CD4-positive, CD25-positive, alpha-beta regulatory T cell (primary cell): ENCODE results near the gene OR2A25. TPM values are rescaled to one million over a fixed set of nuclear protein-coding genes. Genes with fewer than 3 reads are reported as not detected.

Experiments used
- ATAC-seq, 2 donors: fragments of 150-1000 bp; cut with Tn5 transposase; one replicate each; pipeline ENCODE4 v1.10.0; 2021; ENCODE audit warnings: low read depth in 2 of 2, moderate number of reproducible peaks in 2 of 2, moderate library complexity in 1 of 2
- DNase-seq, 3 donors: peaks; one replicate each; pipeline versions ENCODE4 v3.0.0 to v3.0.0-alpha.2; 2012 to 2022; ENCODE audit warnings: mixed read lengths in 1 of 3
- H3K27ac ChIP-seq: one replicate; pipeline ENCODE4 v1.7.0; 2013; ENCODE audit warnings: mild to moderate bottlenecking, low read length; ENCODE audit not compliant: insufficient read depth, poor library complexity, severe bottlenecking
- H3K27me3 ChIP-seq: one replicate; pipeline ENCODE4 v1.7.0; 2013; ENCODE audit warnings: low read length; ENCODE audit not compliant: control insufficient read depth, insufficient read depth
- H3K36me3 ChIP-seq: one replicate; pipeline ENCODE4 v1.7.0; 2013; ENCODE audit warnings: mild to moderate bottlenecking, low read length, moderate library complexity; ENCODE audit not compliant: control insufficient read depth, insufficient read depth
- H3K4me1 ChIP-seq: 2 replicates; pipeline ENCODE4 v1.7.0; 2013; ENCODE audit warnings: mild to moderate bottlenecking, low read length; ENCODE audit not compliant: insufficient read depth, control insufficient read depth, poor library complexity, severe bottlenecking
- H3K4me3 ChIP-seq: one replicate; pipeline ENCODE4 v1.7.0; 2013; ENCODE audit warnings: low read depth, mild to moderate bottlenecking, low read length, moderate library complexity
- H3K9me3 ChIP-seq, 2 experiments: 1 replicate in 1 of 2; 2 replicates in 1 of 2; pipeline ENCODE4 v1.7.0; 2013; ENCODE audit warnings: low read length in 2 of 2, mild to moderate bottlenecking in 1 of 2, moderate library complexity in 1 of 2; ENCODE audit not compliant: control insufficient read depth in 2 of 2
- H3K27ac Mint-ChIP-seq, 3 donors: one replicate each; pipeline ENCODE4 v1.8.0; 2020 to 2022; ENCODE audit warnings: mild to moderate bottlenecking in 3 of 3, mixed read lengths in 3 of 3, moderate library complexity in 2 of 3
- H3K27me3 Mint-ChIP-seq: one replicate; pipeline ENCODE4 v1.8.0; 2022; ENCODE audit warnings: mild to moderate bottlenecking, mixed read lengths
- H3K36me3 Mint-ChIP-seq: one replicate; pipeline ENCODE4 v1.8.0; 2020; ENCODE audit warnings: mixed read lengths
- H3K4me1 Mint-ChIP-seq, 4 donors: one replicate each; pipeline ENCODE4 v1.8.0; 2020 to 2022; ENCODE audit warnings: mixed read lengths in 4 of 4, mild to moderate bottlenecking in 1 of 4
- H3K4me3 Mint-ChIP-seq, 4 donors: one replicate each; pipeline ENCODE4 v1.8.0; 2020 to 2022; ENCODE audit warnings: mild to moderate bottlenecking in 4 of 4, mixed read lengths in 4 of 4, moderate library complexity in 3 of 4
- H3K9me3 Mint-ChIP-seq, 7 donors: one replicate each; pipeline ENCODE4 v1.8.0; 2020 to 2022; ENCODE audit warnings: mixed read lengths in 7 of 7, mild to moderate bottlenecking in 3 of 7, moderate library complexity in 2 of 7
- polyA plus RNA-seq, 4 donors: library from polyadenylated mRNA; unstranded; fragments of 300-500 nt; fragmentation: Illumina TruSeq; gene quantifications; one replicate each; pipeline ENCODE4 v1.2.3, GENCODE V29; 2021
- total RNA-seq: library from RNA; stranded (reverse); gene quantifications from one replicate; pipeline ENCODE4 v1.2.3, GENCODE V29; 2022

The OR2A25 gene
- total and polyA plus RNA-seq, 5 donors from 2014 or later, result not detected

- Histone ChIP-seq H3K27ac (no peak overlapping the region), H3K27me3 (peaks cover 3% of the 10 kb centered on the region), H3K4me3 (no peak overlapping the region), H3K36me3 (no peaks in the 10 kb centered on the region), H3K9me3 (no peaks in the 10 kb centered on the region), H3K4me1 (no peaks in the 10 kb centered on the region)
- Mint-ChIP-seq H3K4me1 (no peaks in the 10 kb centered on the region), H3K27me3 (peaks cover 4% of the 10 kb centered on the region), H3K4me3 (no peak overlapping the region), H3K36me3 (no peaks in the 10 kb centered on the region), H3K27ac (no peak overlapping the region), H3K9me3 (no peaks in the 10 kb centered on the region)
- DNase-seq, result no peak
- ATAC-seq, result no peak
These were observed 41.1 kb upstream of the OR2A25 start for GRCh38 chr7:144028547-144028946.

- H3K4me1 ChIP-seq, result no peaks in the 10 kb centered on the region
- no peaks in the 10 kb centered on the region for H3K36me3 ChIP-seq
- H3K27ac ChIP-seq, result no peak overlapping the region
- DNase-seq, result no peak
- no peaks in the 10 kb centered on the region for H3K9me3 ChIP-seq
- Mint-ChIP-seq H3K4me1 (no peaks in the 10 kb centered on the region), H3K9me3 (no peaks in the 10 kb centered on the region), H3K36me3 (no peaks in the 10 kb centered on the region), H3K27ac (peak overlapping the region in 1 of 3 donors; percentile 69), H3K4me3 (no peak overlapping the region), H3K27me3 (peaks cover 4% of the 10 kb centered on the region)
- H3K27me3 ChIP-seq, result peaks cover 8% of the 10 kb centered on the region
- ATAC-seq, result no peak
- no peak overlapping the region for H3K4me3 ChIP-seq
These were observed 37.1 kb upstream of the OR2A25 start for GRCh38 chr7:144032516-144032915.

GRCh38 chr7:144032985-144033709 is 36.5 kb upstream of the OR2A25 start:
- no peak overlapping the region for H3K27ac ChIP-seq
- ATAC-seq, result no peak
- peaks cover 6% of the 10 kb centered on the region for H3K27me3 Mint-ChIP-seq
- no peaks in the 10 kb centered on the region for H3K36me3 Mint-ChIP-seq
- no peak overlapping the region for H3K27ac Mint-ChIP-seq
- no peak overlapping the region for H3K4me3 Mint-ChIP-seq
- no peaks in the 10 kb centered on the region for H3K36me3 ChIP-seq
- H3K4me1 Mint-ChIP-seq, result no peaks in the 10 kb centered on the region
- H3K4me3 ChIP-seq, result no peak overlapping the region
- H3K27me3 ChIP-seq, result peaks cover 8% of the 10 kb centered on the region
- DNase-seq, result no peak
- H3K4me1 ChIP-seq, result no peaks in the 10 kb centered on the region
- no peaks in the 10 kb centered on the region for H3K9me3 Mint-ChIP-seq
- H3K9me3 ChIP-seq, result no peaks in the 10 kb centered on the region

- ATAC-seq (no peak), DNase-seq (no peak)
- H3K27me3 Mint-ChIP-seq, result peaks cover 10% of the 10 kb centered on the region
- H3K27ac ChIP-seq, result no peak overlapping the region
- no peak overlapping the region for H3K4me3 ChIP-seq
- H3K27ac Mint-ChIP-seq, result no peak overlapping the region
- no peaks in the 10 kb centered on the region for H3K36me3 Mint-ChIP-seq
- no peaks in the 10 kb centered on the region for H3K4me1 Mint-ChIP-seq
- H3K9me3 ChIP-seq, result no peaks in the 10 kb centered on the region
- no peaks in the 10 kb centered on the region for H3K4me1 ChIP-seq
- no peaks in the 10 kb centered on the region for H3K9me3 Mint-ChIP-seq
- H3K4me3 Mint-ChIP-seq, result no peak overlapping the region
- H3K36me3 ChIP-seq, result no peaks in the 10 kb centered on the region
- H3K27me3 ChIP-seq, result peaks cover 8% of the 10 kb centered on the region
These were observed 34.2 kb upstream of the OR2A25 start for GRCh38 chr7:144035385-144035784.

GRCh38 chr7:144036302-144036885 is 33.2 kb upstream of the OR2A25 start:
- Mint-ChIP-seq H3K4me3 (no peak overlapping the region), H3K27me3 (peaks cover 10% of the 10 kb centered on the region), H3K27ac (no peak overlapping the region), H3K36me3 (no peaks in the 10 kb centered on the region), H3K4me1 (no peaks in the 10 kb centered on the region), H3K9me3 (no peaks in the 10 kb centered on the region)
- Histone ChIP-seq H3K27me3 (peaks cover 8% of the 10 kb centered on the region), H3K9me3 (no peaks in the 10 kb centered on the region), H3K36me3 (no peaks in the 10 kb centered on the region), H3K4me1 (no peaks in the 10 kb centered on the region), H3K4me3 (no peak overlapping the region), H3K27ac (no peak overlapping the region)
- DNase-seq, result no peak
- no peak for ATAC-seq

- ATAC-seq, result no peak
- no peaks in the 10 kb centered on the region for H3K4me1 ChIP-seq
- no peaks in the 10 kb centered on the region for H3K36me3 Mint-ChIP-seq
- peaks cover 10% of the 10 kb centered on the region for H3K27me3 Mint-ChIP-seq
- no peaks in the 10 kb centered on the region for H3K4me1 Mint-ChIP-seq
- H3K36me3 ChIP-seq, result no peaks in the 10 kb centered on the region
- H3K27ac ChIP-seq, result no peak overlapping the region
- H3K27ac Mint-ChIP-seq, result no peak overlapping the region
- no peak overlapping the region for H3K4me3 Mint-ChIP-seq
- H3K9me3 Mint-ChIP-seq, result no peaks in the 10 kb centered on the region
- H3K4me3 ChIP-seq, result no peak overlapping the region
- H3K9me3 ChIP-seq, result no peaks in the 10 kb centered on the region
- H3K27me3 ChIP-seq, result peaks cover 8% of the 10 kb centered on the region
- no peak for DNase-seq
These were observed 32.1 kb upstream of the OR2A25 start for GRCh38 chr7:144037414-144038035.

- Mint-ChIP-seq H3K36me3 (no peaks in the 10 kb centered on the region), H3K4me1 (no peaks in the 10 kb centered on the region), H3K27me3 (peaks cover 10% of the 10 kb centered on the region), H3K4me3 (no peak overlapping the region), H3K9me3 (no peaks in the 10 kb centered on the region), H3K27ac (no peak overlapping the region)
- no peaks in the 10 kb centered on the region for H3K36me3 ChIP-seq
- no peaks in the 10 kb centered on the region for H3K4me1 ChIP-seq
- no peak overlapping the region for H3K27ac ChIP-seq
- no peak overlapping the region for H3K4me3 ChIP-seq
- DNase-seq (no peak), ATAC-seq (no peak)
- no peaks in the 10 kb centered on the region for H3K9me3 ChIP-seq
- peaks cover 3% of the 10 kb centered on the region for H3K27me3 ChIP-seq
These were observed 30.7 kb upstream of the OR2A25 start for GRCh38 chr7:144038887-144039286.

- DNase-seq, result no peak
- H3K27me3 ChIP-seq, result no peaks in the 10 kb centered on the region
- no peak for ATAC-seq
- Mint-ChIP-seq H3K27ac (no peak within 1 kb of the TSS), H3K4me1 (no peaks in the 10 kb centered on the region), H3K9me3 (no peaks in the 10 kb centered on the region), H3K36me3 (no peaks in the 10 kb centered on the region), H3K27me3 (peaks cover 5% of the 10 kb centered on the region), H3K4me3 (no peak within 1 kb of the TSS)
- no peak within 1 kb of the TSS for H3K27ac ChIP-seq
- no peak within 1 kb of the TSS for H3K4me3 ChIP-seq
- no peaks in the 10 kb centered on the region for H3K9me3 ChIP-seq
- H3K36me3 ChIP-seq, result no peaks in the 10 kb centered on the region
- no peaks in the 10 kb centered on the region for H3K4me1 ChIP-seq
These were observed 21.0 kb upstream of the OR2A25 start, which contains the start of gene OR2A5 for GRCh38 chr7:144048648-144049047. OR2A5 (plus strand) TSS chr7:144048948; CDS start chr7:144050402, 1,454 bp downstream.
